Stimulated activated CD8-positive, alpha-beta memory T cell treated with anti-CD3 and anti-CD28 coated beads, Interleukin-12 subunit alpha, Interleukin-12 subunit beta, amount 100 ng/mL, for 4 hours (primary cell): Measurements from ENCODE around the gene TTI1.

Experiments
- DNase-seq: peaks from one replicate; pipeline ENCODE4 v3.0.0-alpha.2; 2020; ENCODE audit warnings: low read depth

Gene TTI1

DNA sequence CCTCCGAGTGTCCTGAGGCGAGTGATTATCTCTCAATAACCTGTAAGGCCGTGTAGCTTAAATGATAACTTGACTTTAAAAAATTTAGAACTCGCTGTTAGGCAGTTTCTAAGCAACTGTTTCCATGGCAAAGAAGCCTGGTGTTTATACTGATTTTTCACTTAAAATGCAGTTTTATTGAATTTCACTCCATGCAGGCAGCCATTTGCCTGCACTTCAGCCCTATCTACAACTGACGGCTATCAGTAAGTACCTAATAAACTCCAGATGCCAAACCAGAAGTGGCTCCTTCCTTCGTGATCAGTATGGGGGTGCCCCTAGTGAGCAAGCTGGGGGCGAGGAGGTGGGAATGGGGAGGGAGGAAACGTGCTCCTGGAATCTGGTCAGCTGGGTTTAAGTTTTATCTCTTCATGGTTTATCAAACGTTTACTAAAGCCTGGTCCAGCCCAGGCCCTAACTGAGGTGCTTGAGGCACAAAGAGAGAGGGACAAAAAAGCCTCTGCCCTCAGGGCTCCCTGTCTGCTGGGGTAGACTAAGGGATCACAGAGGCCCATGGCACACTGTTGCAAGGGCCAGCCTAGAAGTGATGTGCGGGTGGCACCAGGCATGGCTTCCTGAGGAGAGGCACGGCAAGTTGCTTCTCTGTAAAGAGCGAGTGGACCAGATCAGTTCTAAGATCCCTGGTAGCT is 45.5 kb downstream of the TTI1 start:
- DNase-seq, result no peak

DNA sequence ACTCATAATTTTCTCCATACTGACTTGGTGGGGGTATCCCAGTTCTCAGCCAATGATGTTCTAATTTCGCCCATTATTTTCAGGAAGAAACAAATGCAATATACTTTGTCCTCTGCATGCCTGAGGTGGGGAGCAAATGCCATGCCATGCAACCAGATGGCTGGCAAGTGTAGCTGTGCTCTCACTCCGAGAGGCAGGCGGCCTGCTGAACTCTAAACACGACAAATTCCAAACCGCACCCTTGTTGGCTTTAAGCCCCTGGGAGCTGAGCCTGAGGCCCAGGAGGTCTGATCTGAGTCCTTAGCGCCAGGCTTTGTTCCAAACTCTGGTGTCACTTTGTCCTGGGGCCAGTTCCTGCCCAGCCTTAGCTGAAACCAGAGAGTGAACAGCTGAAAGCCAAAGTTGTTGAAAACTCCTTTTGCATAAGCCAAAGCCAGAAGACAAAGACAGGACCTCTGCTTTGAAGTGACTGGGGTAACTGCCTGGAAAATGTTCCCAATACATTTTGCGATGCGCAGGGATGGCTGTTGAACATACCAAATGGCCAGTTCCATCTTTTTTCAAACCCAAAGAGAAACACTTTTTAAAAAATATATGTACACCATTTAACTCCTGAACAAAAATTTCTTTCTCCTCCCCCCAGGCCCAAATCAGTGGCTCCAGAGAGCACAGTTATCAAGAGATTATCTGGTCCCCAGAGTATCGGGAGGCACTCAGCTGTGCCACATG is 46.2 kb downstream of the TTI1 start:
- DNase-seq, result no peak

DNA sequence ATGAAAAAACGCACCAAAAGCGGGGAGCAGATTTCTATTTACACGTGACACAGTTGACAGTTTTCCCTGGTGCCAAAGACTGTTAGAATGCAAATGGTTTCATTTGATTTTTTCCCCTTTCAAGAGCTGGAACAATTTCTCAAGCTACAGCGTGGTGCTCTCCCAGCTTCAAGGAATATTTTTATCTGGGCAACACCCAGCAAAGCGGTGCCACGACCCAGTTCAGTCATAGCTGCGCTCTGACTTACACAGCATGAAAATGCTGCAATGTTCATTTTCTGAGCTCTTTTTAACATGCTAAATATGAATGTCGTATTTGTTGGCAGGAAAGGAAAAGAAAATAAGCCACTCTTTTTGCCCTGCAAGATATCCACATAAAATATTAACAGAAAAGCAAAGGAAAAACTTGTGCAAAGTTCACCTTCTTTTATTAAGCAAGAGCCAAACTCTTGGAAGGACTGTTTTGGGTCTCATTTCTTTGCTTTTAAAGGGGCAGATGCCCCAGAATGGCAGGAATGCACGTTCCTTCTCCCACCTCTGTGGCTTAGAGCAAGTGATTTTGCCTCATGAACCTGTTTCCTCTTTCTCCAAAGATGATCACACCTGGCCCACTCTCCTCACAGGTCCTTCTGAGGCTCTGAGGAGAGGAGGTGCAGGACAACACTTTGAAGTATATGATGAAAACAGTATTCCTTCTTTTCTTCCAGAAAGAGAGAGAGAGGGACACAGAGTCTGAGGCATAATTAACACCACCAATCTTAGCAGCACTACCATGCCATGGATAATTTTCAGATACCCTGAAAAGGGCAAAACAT is 47.0 kb downstream of the TTI1 start:
- no peak for DNase-seq

DNA sequence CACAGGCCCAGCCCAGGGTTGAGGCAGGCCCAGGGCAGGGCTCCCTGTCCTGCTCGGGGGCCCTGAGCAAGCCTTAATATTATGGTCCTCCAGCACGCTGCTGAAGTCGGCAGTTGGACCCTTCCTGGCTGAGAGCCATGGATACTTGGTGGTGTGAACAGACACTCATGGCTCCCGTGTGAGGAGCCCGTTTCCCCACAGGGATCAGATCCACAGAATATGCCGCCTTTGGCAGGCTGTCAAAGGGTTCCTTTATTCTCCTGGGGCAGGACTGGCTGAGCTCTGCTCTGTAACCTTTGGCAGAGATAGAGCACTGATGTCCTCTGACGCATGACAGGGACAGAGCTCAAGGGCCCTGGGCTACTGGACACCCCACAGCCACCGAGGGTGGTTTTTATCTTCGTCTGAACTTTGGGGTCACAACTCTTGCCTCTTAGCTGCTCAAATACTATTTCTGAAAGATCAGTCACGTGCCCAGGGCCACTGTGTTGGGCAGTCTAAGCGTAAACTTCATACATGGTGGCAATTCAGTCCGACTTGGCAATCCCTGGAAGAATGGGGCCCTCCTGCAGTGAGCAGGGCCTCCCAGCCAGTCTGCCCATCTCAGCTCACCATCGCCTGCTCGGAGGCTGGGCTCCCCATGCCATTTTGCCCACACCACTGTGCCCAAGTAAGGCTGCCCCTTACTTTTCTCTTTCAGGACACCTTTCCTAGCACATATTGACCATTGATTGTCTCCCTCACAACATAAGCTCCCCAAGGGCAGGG is 49.1 kb downstream of the TTI1 start:
- DNase-seq, result no peak

DNA sequence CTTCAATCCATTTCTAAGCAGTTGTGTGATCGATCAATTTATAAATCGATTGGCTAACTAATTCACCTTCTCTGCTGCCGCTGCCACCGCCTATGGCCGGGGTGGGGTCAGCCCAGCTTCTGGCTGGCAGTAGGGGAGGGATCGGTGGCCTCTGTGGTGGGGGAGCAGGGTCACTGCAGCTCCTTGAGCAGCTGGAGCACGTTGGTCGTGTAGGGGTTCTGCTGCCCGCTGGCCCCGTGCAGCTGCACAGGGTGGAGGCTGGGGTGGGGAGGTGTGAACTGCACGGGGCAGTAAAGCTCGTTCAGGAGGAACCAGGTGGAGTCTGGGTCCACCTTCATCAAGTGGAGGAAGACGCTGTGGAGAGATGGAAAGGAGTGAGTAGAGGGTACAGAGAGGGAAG is 50.0 kb downstream of the TTI1 start:
- DNase-seq, result no peak

DNA sequence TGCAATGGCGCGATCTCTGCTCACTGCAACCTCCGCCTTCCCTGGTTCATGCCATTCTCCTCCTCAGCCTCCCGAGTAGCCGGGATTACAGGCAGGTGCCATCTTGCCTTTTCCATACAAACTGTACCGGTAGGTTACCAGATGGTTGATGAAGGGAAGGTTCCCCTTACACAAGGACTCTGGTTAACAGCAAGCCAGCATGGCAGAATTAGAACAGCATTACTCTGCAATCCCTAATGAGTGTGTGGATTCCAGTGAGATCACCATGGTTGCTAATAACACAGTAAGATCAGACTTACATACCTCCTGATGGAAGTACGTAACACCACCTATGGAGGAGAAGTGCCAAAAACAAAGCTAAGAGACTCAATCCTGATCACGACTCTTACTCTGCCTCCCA is 51.7 kb downstream of the TTI1 start:
- no peak for DNase-seq

DNA sequence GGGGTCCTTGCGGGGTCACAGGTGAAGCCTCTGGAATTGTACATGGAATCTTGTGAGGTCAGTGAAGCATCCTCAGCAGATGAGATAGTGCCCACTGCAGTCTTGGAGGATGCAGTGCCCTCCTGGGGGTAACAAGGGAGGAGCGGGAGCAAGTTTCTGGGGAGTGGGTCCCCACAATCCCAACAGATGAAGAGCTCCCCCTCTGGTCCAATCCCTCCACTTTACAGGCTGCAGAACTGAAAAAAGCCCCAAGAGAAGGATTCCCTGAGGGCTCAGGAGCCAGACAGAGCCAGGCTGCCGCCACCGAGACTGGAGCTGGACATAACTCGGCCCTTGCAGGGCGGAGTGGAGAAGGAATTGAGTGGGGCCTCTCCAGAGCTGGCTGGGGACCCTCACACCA is 52.4 kb downstream of the TTI1 start:
- DNase-seq, result no peak

DNA sequence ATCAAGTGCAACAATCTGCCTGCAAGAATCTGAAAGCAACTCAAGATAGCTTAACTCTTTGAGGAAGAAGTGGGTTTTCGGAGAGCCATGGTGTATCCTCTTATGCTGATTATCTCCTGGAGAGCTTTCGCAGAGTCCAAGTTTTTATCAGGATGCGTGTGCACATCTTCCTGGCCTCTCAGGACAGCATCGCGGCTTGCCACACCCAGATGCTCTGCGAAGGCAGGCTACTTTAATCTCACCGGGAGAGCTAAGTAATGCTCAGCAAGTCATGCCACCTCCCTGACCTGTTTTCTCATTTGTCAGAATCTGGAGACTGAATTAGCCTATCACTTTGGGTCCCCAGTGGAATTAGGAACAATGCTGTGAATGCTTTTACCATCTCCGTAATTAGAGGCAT is 52.9 kb downstream of the TTI1 start:
- DNase-seq, result no peak

DNA sequence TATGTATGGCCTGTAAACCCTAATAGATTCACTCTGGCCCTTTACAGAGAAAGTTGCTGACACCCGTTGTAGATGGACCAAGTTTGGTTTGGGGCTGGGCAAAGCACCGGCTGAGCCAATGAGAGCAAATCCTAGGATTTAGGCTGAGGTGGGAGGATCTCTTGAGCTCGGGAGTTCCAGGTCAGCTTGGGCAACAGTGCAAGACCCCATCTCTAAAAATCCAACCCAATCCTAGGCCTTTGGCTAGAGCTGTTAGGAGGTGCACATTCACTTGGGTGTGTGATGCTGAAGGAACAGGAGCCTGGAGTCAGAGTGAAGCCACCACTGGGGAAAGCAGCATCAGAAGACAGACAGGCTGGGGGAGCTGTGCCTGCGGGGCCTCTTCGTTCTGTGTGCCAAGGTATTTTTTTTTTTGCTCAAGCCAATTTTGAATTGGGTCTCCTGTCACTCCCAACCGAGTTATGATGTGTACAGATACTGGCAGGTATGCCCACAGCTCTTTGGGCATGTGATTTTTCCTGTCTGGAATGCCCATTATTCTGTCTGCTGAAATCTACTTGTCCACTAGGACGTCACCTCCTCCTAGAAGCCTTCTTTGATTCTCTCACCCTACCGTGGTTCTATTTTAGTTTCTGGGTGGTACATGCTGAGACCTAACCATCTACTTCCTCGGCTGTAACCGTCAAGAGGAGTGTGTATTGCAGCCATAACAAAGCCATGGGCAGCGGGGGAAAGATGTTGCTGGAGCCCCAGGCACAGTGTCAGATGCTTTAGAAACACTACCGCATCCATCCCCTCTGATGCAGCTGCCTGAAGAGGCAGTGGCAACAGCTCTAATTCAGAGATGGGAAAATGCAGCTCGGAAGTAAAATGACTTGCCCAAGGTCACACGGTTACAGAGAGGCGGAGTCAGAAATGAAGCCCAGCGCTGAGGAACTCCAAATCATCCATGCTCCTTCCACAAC is 54.0 kb downstream of the TTI1 start:
- no peak for DNase-seq

DNA sequence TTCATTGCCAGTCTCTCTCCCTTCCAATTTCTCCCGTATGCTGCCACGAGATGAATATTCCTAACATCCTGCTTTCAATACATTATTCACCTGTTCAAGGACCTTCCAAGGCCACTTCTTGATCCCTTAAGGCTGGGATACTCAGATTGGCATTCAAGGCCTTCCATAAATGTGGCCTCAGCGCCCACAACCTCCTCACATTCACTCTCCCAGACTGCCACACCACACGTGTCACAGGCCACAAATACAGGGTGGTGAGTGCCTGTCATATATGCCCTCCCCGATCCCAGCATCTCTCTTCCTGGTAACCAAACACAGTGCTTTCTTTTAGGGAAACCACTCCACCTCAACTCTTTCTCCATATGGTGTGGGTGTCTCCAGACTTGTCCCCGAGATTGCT is 55.5 kb downstream of the TTI1 start:
- no peak for DNase-seq

DNA sequence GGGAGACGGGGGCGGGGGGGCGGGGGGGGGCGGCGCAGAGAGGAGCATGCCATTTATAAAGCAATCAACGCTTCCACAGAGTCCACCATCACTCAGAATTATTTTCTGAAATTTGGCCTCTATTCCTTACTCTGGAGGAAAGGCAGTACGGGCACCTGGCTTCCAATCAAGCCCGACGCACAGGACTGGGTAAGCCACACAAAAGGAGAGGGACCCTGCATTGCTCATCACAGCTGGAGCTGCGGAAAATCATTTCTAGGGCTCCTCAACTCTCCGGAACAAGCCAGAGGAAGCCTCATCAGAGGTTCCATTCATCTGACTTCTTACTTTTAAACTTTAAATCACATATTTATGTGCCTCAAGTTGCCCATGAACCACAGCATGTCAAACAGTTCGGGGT is 55.9 kb downstream of the TTI1 start:
- DNase-seq, result no peak

DNA sequence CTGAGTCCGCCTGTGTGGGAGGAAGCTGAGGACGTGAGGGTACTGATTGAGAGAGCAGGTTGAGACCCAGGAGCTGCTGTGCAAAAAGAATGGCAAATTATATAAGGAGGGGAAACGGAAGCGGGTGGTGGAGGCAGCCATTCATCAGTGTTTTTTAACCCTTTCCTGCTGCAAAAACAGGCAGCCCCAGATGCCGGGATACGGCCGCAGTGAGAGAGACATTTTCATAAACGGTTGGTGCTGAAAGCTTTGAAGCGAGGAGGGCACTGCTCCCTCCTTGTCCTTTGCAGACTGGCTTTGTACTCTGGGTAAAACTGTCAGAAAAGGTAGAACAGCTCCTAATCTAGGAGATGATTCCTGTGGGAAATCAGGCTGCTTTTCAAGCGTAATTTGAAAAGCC is 56.4 kb downstream of the TTI1 start:
- DNase-seq, result no peak

DNA sequence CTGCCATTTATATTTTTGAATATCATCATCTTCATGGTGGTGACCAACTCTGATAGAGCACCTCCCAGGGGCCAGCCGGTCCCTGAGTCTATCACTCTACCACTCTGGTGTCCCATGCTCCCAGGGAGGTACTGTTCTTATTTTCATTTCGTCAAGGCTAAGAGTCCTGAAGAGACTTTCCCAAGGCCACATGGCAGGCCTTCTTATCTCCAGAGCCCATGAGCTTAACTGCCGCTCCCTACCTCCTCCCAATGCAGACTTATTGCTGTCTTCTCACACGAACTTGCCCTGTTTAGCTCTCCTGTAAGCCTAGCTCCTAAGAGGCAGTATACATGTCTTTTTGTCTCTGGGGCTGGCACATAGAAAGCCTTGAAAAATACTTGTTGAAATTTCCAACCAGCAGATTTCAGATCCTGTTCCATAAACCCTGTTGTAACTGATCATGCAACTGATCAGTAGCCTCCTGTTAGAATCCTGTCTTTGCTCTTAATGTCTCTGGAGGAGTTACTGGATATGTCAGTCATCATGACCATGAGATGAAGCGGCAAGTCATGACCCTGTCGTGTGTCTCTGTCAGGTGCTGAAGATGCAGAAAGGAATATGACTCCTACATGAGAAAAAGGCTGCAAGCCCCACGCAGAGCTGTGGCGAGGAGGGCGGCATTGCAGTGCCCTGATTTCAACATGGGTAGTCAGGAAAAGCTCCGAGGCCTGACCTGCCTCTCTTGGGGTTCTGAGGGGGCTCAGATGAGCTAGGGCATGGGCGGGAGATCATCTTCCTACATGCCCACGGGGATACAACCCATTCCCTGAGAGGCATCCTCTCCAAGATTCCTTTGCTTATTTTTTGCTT is 60.0 kb downstream of the TTI1 start:
- no peak for DNase-seq

DNA sequence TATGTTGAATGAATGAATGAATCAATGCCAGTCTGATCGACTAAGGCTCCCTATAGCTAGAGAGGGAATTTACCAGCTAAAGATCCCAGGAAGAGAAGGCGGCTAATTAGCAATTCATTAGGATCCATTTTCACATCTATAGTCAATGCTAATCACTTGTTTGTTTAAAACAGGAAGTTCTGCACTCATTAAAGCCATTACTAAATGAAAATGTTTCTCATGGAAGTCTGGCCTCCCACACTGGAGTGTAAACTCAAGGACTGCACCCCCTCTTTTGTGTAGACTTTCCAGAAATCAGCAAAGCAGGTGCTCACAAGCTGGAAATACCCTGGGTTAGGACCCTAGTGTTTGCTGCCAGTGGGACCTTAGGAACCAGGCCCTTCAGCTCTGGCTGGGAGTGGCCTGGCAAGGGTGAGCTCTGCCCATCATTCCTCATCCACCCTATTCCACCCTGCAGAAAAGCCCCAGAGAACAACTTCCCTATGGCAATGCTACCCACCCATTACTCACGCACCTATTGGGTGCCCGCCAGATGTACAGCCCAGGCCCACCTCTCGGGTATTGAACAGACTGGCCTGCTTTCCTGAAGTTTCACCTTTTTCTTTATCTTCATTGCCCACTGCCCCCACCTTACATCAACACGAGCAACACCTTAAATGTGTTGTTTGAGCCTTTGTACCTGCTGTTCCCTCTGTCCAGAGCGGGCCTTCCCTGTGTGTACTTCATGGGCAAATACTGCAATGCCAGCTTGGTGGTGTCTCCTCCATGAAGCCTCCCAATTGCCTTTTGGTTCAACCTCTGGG is 60.8 kb downstream of the TTI1 start:
- DNase-seq, result no peak

DNA sequence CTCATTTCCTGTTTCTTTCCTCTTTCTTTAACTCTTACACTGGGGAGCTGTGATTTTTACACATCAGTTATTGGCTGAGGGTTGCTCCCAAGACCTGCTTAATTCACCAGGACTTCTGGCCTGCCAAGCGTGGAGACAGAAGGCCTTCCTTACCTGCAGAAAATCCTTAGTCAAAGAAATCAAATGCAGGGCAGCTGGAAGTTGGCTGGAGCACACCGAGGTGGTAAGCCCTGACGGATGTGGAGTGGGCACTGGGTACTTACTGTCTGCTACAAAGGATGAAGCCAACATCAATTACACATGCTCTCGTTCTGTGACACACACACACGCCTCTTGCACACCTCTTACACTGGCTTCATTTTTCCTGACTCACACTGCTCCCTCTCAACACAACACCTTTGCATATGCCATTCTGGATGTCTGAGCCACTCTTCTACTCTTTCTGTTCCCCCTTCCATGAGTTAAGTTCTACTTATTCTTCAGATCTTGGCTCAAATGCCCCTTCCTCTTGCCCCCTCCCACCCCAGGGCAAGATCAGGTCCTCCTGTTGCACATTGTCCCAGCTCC is 61.6 kb downstream of the TTI1 start:
- DNase-seq, result no peak

DNA sequence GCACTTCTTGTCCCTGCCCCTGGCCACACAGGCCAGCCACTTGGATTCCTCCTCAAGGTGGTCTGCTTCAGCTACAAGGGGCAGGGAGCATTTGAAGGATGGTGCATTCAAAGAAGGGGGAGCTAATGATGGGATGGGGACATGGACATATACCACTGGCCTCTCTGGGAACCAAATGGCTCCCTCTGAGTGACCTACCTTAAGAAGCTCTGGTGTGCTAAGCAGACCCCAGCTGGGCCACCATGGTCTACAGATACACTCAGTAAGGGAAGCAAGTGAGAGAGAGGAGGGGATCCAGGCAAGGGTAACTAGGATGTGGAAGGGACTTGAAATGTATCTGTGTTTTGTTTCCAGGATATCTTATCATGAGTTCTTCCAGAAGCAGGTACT is 62.4 kb downstream of the TTI1 start:
- DNase-seq, result no peak

DNA sequence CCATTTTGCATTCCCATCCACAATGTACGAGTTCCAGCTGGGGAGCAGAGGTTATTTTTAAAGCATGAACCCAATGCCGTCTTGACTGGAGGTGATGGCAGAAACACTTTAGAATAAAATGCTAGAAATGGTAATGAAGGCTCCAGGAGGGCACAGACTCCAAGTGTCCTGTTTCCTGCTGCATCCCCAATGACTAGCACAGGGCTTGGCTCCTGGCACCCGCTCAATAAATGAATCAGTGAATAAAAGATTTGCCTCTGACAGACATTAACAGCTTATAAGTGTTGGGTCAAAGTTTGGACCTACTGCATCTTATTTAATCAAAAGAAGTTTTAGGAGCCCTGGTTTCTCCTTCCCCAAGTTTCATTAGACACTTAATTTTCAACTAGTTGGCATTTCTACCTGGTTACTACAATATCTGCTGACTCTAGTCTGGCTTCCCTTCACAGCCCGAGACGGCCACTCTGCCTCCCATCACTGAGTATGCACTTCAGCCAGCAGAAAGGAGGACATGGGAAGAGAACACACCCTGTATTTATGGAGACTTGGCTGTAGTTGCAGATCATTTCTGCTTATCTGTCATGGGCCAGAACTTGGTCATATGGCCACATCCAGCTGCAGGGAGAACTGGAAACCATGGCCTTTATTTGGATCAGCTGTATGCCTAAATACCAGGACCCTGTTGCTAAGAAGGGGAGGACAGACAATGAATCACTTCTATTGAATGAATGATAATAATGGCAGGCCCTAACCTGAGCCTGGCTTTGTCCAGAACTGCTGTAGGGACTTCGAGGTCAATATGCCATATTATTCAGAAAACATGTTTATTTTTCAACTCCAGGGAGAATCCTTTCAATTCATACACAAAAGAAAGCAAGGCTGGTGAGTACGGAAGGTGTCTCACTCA is 63.1 kb downstream of the TTI1 start:
- DNase-seq, result no peak

DNA sequence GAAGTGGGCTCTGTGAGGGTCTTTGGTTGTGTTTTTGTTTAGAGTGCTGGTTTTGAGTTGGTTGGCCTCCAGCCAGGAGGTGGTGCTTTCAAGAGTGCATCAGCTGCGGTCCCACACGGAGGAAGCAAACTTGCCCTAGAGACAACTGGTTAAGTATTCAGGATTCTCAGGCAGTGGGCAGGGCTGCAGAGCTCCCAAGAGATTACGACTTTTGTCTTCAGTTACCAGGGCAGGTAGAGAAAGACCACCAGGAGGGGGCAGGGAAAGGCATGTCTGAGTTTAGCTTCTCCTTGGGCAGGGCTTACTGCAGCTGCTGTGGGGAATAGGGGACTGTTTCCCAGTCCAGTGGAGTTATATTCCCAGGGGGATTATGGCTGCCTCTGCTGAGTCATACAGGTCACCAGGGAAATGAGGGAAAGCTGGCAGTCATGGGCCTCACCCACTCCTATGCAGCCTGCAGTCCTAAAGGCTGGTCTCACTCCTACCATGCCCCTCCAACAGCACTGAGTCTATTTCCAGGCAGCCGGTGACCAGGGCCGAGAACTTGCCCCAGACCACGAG is 64.3 kb downstream of the TTI1 start:
- DNase-seq, result no peak
